ENCODE results near the gene NPRL2.

DNA sequence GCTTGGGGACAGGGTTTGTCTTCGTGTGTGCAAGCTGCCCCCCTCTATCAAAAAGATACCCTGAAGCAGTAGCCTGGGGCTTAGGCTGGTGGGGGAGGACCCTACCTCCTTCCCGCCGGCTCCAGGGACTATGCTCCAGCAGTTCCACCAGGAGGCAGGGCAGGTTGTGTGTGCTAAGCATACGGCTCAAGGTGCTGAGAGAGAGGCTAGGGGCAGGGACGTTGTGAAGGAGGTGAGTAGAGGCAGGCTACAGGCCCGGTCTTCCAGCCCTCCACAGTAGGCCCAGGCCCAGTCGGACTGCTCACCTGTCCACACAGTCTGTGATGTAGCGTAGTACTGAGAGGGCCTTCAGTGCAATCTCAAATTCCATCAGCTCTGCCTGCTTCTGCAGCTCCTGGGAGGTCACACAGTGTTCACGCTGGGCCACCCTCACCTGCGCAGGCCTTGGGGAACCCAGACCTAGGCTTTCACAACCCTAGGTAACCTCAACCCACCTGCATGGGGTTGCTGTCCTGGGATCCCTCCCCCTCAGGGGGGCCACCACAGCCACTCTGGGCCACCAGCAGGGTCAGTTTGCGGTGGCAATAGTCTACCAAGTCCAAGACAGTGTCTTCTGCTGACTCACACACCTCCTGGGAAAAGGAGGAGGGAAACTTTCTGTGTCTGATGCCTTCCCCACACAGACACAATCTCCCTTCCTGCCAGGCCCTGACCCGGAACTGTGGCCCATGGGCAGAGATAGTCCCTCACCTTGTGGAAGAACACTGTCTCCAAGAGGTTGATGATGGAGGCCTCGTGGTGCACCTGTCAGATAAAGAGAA is 7.6 kb downstream of the NPRL2 start:
- TF ChIP-seq, protein P1, sequence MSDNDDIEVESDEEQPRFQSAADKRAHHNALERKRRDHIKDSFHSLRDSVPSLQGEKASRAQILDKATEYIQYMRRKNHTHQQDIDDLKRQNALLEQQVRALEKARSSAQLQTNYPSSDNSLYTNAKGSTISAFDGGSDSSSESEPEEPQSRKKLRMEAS (IDR thresholded peaks at IDR 0.05), result no peak
- TF ChIP-seq CREB1 (IDR thresholded peaks at IDR 0.05; ENCODE audit: low read depth), result no peak
- no peak for TF ChIP-seq EP300 (IDR thresholded peaks at IDR 0.05; ENCODE audit: borderline replicate concordance)

Data from Ishikawa (cell line).